Measurements from ENCODE around the gene PRKN.

- TF ChIP-seq CTCF (IDR thresholded peaks at IDR 0.05) (no peak), EP300 (IDR thresholded peaks at IDR 0.05) (no peak)
Observed at GRCh38 chr6:162459985-162460384, 267.6 kb downstream of the PRKN start.
